Lower leg skin (tissue), 4 donors: ENCODE data around the gene IKBKE. TPM values are rescaled to one million over a fixed set of nuclear protein-coding genes. Genes with fewer than 3 reads are reported as not detected.

Source experiments
- DNase-seq, 2 donors: peaks; one replicate each; pipeline ENCODE4 v3.0.0-alpha.2; 2019; ENCODE audit warnings: low spot score in 2 of 2
- H3K4me3 ChIP-seq: fragments of 200-600 bp; sonication (generic); 2 replicates; pipeline ENCODE4 v1.5.1; 2017; ENCODE audit warnings: mild to moderate bottlenecking, low read depth; ENCODE audit not compliant: poor library complexity, severe bottlenecking
- CTCF ChIP-seq, 3 donors: fragments of 450-650 bp; IDR thresholded peaks; one replicate each; pipeline ENCODE4 v1.5.1; 2016; ENCODE audit warnings: antibody characterized with exemption in 3 of 3, mild to moderate bottlenecking in 3 of 3, moderate library complexity in 2 of 3
- POLR2A ChIP-seq, 2 donors: fragments of 450-650 bp; IDR thresholded peaks; one replicate each; pipeline ENCODE4 v1.6.1; 2016 to 2017; ENCODE audit warnings: antibody characterized with exemption in 2 of 2, mild to moderate bottlenecking in 1 of 2, moderate library complexity in 1 of 2
- WGBS, 2 donors: methylation state at CpG; one replicate each; pipeline ENCODE4 v1.1.5; 2018; 5-methylcytosine and 5-hydroxymethylcytosine counted together
- intact Hi-C: fragments of 100-400 bp; cut with DNase I; formaldehyde crosslinking; loops from one replicate; pipeline ENCODE4 v1.15.0; 2023; ENCODE audit warnings: low total_unique reads
- total RNA-seq, 4 donors: library from RNA; depleted of rRNA; stranded (reverse); fragments of >200 nt; gene quantifications; one replicate each; pipeline ENCODE4 v1.1.0, GENCODE V29; 2016

IKBKE gene
- total RNA-seq, 4 donors from 2014 or later: 6.1 to 21.4 (median 12.2) TPM

GRCh38 chr1:206495011-206495461 is 24.8 kb downstream of the IKBKE start:
- H3K4me3 ChIP-seq: no peak overlapping the region
- intact Hi-C loops: no loop called here
- 87 to 89% methylated on average over 6 of the region's 6 CpGs for WGBS, 2 donors
- DNase-seq: no peak
- TF ChIP-seq CTCF (IDR thresholded peaks at IDR 0.05): no peak

GRCh38 chr1:206495493-206496046 is 25.3 kb downstream of the IKBKE start:
- TF ChIP-seq POLR2A (IDR thresholded peaks at IDR 0.05): no peak
- WGBS, 2 donors: 50 to 57% methylated on average over 3 of the region's 3 CpGs

GRCh38 chr1:206496131-206496793 is 26.0 kb downstream of the IKBKE start:
- TF ChIP-seq POLR2A (IDR thresholded peaks at IDR 0.05): no peak
- TF ChIP-seq CTCF (IDR thresholded peaks at IDR 0.05): no peak

More at GRCh38 chr1:206495493-206496046, 25.3 kb downstream of the IKBKE start:
- no peak overlapping the region for H3K4me3 ChIP-seq
- intact Hi-C loops: no loop called here
- no peak for DNase-seq

GRCh38 chr1:206497363-206497762 is 27.1 kb downstream of the IKBKE start:
- intact Hi-C loops: no loop called here
- H3K4me3 ChIP-seq: no peak overlapping the region
- 65 to 88% methylated on average over 4 of the region's 4 CpGs for WGBS, 2 donors
- DNase-seq: no peak
- TF ChIP-seq POLR2A (IDR thresholded peaks at IDR 0.05) (no peak), CTCF (IDR thresholded peaks at IDR 0.05) (no peak)

More at GRCh38 chr1:206496131-206496793, 26.0 kb downstream of the IKBKE start:
- DNase-seq: no peak
- no peak overlapping the region for H3K4me3 ChIP-seq
- 35 to 58% methylated on average over 6 of the region's 6 CpGs for WGBS, 2 donors
- intact Hi-C loops: no loop called here

GRCh38 chr1:206497774-206498173 is 27.5 kb downstream of the IKBKE start:
- 58 to 75% methylated on average over 3 of the region's 3 CpGs for WGBS, 2 donors
- TF ChIP-seq CTCF (IDR thresholded peaks at IDR 0.05) (no peak), POLR2A (IDR thresholded peaks at IDR 0.05) (no peak)
- DNase-seq: no peak
- H3K4me3 ChIP-seq: no peak overlapping the region
- intact Hi-C loops: no loop called here

GRCh38 chr1:206498685-206499084 is 28.4 kb downstream of the IKBKE start:
- WGBS, 2 donors: 81 to 82% methylated on average over 2 of the region's 2 CpGs
- intact Hi-C loops: no loop called here

More at GRCh38 chr1:206498685-206499084, 28.4 kb downstream of the IKBKE start:
- DNase-seq: no peak
- H3K4me3 ChIP-seq: no peak overlapping the region
- TF ChIP-seq CTCF (IDR thresholded peaks at IDR 0.05) (no peak), POLR2A (IDR thresholded peaks at IDR 0.05) (no peak)
